Measurements from ENCODE around the gene SLC39A11.

Gene SLC39A11

GRCh38 chr17:73039282-73039681 lies 53.2 kb downstream of the SLC39A11 start:
- DNase-seq = no peak

- no peak for DNase-seq
Measured at GRCh38 chr17:73031472-73031871, 61.0 kb downstream of the SLC39A11 start.

GRCh38 chr17:73030995-73031394 lies 61.5 kb downstream of the SLC39A11 start:
- DNase-seq = no peak

- no peak for DNase-seq
Measured at GRCh38 chr17:73030501-73030921, 62.0 kb downstream of the SLC39A11 start.

- no peak for DNase-seq
Measured at GRCh38 chr17:73029991-73030390, 62.5 kb downstream of the SLC39A11 start.

GRCh38 chr17:73029021-73029420 lies 63.5 kb downstream of the SLC39A11 start:
- no peak for DNase-seq

GRCh38 chr17:73028299-73028755 lies 64.2 kb downstream of the SLC39A11 start:
- DNase-seq = no peak

- no peak for DNase-seq
Measured at GRCh38 chr17:73027130-73027741, 65.3 kb downstream of the SLC39A11 start.

- DNase-seq = no peak
Measured at GRCh38 chr17:73025041-73025560, 67.4 kb downstream of the SLC39A11 start.

- DNase-seq = no peak
Measured at GRCh38 chr17:73023759-73024158, 68.7 kb downstream of the SLC39A11 start.

- no peak for DNase-seq
Measured at GRCh38 chr17:73022694-73023093, 69.8 kb downstream of the SLC39A11 start.

- no peak for DNase-seq
Measured at GRCh38 chr17:73021771-73022170, 70.7 kb downstream of the SLC39A11 start.

GRCh38 chr17:73020110-73020509 lies 72.4 kb downstream of the SLC39A11 start:
- no peak for DNase-seq

- DNase-seq = no peak
Measured at GRCh38 chr17:73018599-73018998, 73.9 kb downstream of the SLC39A11 start.

GRCh38 chr17:73017658-73018057 lies 74.8 kb downstream of the SLC39A11 start:
- DNase-seq = no peak

GRCh38 chr17:73015722-73016276 lies 76.7 kb downstream of the SLC39A11 start:
- no peak for DNase-seq

GRCh38 chr17:73013816-73014663 lies 78.4 kb downstream of the SLC39A11 start:
- no peak for DNase-seq

- DNase-seq = no peak
Measured at GRCh38 chr17:73013301-73013700, 79.2 kb downstream of the SLC39A11 start.

- no peak for DNase-seq
Measured at GRCh38 chr17:73011016-73011486, 81.4 kb downstream of the SLC39A11 start.

- DNase-seq = no peak
Measured at GRCh38 chr17:73010414-73010813, 82.1 kb downstream of the SLC39A11 start.

GRCh38 chr17:73007407-73007806 lies 85.1 kb downstream of the SLC39A11 start:
- no peak for DNase-seq

GRCh38 chr17:73005360-73005759 lies 87.1 kb downstream of the SLC39A11 start:
- DNase-seq = no peak

GRCh38 chr17:73003487-73003886 lies 89.0 kb downstream of the SLC39A11 start:
- peak; percentile 44 for DNase-seq

- no peak for DNase-seq
Measured at GRCh38 chr17:73000832-73001231, 91.7 kb downstream of the SLC39A11 start.
